Cardiac muscle cell (in vitro differentiated cells and primary cell): ENCODE results near the gene ACE. TPM values are rescaled to one million over a fixed set of nuclear protein-coding genes. Genes with fewer than 3 reads are reported as not detected.

Source experiments
- DNase-seq, 2 donors: peaks; one replicate each; pipeline versions ENCODE4 v3.0.0 to v3.0.0-alpha.2; 2010 to 2017; ENCODE audit warnings: low read depth in 1 of 2, low spot score in 1 of 2
- H3K27ac ChIP-seq: fragments of 200-600 bp; sonication (generic); 2 replicates; pipeline ENCODE4 v1.5.1; 2016
- H3K27me3 ChIP-seq: fragments of 200-600 bp; sonication (generic); 2 replicates; pipeline ENCODE4 v1.6.0; 2016; ENCODE audit warnings: control low read depth
- H3K36me3 ChIP-seq: fragments of 200-600 bp; sonication (generic); 2 replicates; pipeline ENCODE4 v1.5.1; 2016; ENCODE audit warnings: control low read depth
- H3K4me1 ChIP-seq: fragments of 200-600 bp; sonication (generic); 2 replicates; pipeline ENCODE4 v1.8.1; 2017; ENCODE audit warnings: low read depth, mild to moderate bottlenecking, mixed run types
- H3K4me3 ChIP-seq: fragments of 200-600 bp; sonication (generic); 2 replicates; pipeline ENCODE4 v1.5.1; 2016; ENCODE audit warnings: mild to moderate bottlenecking
- H3K9me3 ChIP-seq: fragments of 200-600 bp; sonication (generic); 2 replicates; pipeline ENCODE4 v1.5.1; 2017; ENCODE audit warnings: low read depth, mild to moderate bottlenecking, control low read depth
- CTCF ChIP-seq: IDR thresholded peaks from 2 replicates; pipeline ENCODE4 v1.5.1; 2012; ENCODE audit warnings: low read depth, mild to moderate bottlenecking, low read length
- polyA plus RNA-seq: library from polyadenylated mRNA; unstranded; fragments of >200 nt; fragmentation: Nextera tagmentation; extraction: Ambion mirVana; gene quantifications from 2 replicates; pipeline ENCODE4 v1.2.1, GENCODE V29; 2016
- total RNA-seq: library from RNA; depleted of rRNA; stranded (reverse); fragments of >200 nt; gene quantifications from 2 replicates; pipeline ENCODE4 v1.2.3, GENCODE V29; 2016

Gene ACE
- total and polyA plus RNA-seq, 2 experiments from 2014 or later, result 1.8 to 3.2 TPM

GRCh38 chr17:63437287-63438091 is 39.4 kb upstream of the ACE start:
- DNase-seq, result peak in 1 of 2 donors; percentile 27
- H3K4me3 ChIP-seq, result no peak overlapping the region
- no peaks in the 10 kb centered on the region for H3K9me3 ChIP-seq

GRCh38 chr17:63438092-63439051 is 38.5 kb upstream of the ACE start:
- H3K4me1 ChIP-seq, result peaks cover 9% of the 10 kb centered on the region
- TF ChIP-seq CTCF, result no peak
- H3K4me3 ChIP-seq, result no peak overlapping the region
- H3K36me3 ChIP-seq, result no peaks in the 10 kb centered on the region
- H3K27ac ChIP-seq, result no peak overlapping the region
- H3K27me3 ChIP-seq, result no peaks in the 10 kb centered on the region
- H3K9me3 ChIP-seq, result no peaks in the 10 kb centered on the region
- DNase-seq, result no peak

More at GRCh38 chr17:63437287-63438091, 39.4 kb upstream of the ACE start:
- no peak overlapping the region for H3K27ac ChIP-seq
- H3K4me1 ChIP-seq, result peaks cover 3% of the 10 kb centered on the region
- no peaks in the 10 kb centered on the region for H3K36me3 ChIP-seq
- no peak for TF ChIP-seq CTCF
- H3K27me3 ChIP-seq, result no peaks in the 10 kb centered on the region

GRCh38 chr17:63439687-63440086 is 37.2 kb upstream of the ACE start:
- H3K4me3 ChIP-seq, result no peak overlapping the region
- no peaks in the 10 kb centered on the region for H3K9me3 ChIP-seq
- peak in 1 of 2 donors; percentile 76 for DNase-seq
- H3K4me1 ChIP-seq, result peaks cover 9% of the 10 kb centered on the region
- no peak for TF ChIP-seq CTCF
- H3K27me3 ChIP-seq, result no peaks in the 10 kb centered on the region
- H3K27ac ChIP-seq, result no peak overlapping the region
- H3K36me3 ChIP-seq, result no peaks in the 10 kb centered on the region

- peak; percentile 10 for TF ChIP-seq CTCF
Measured at GRCh38 chr17:63440127-63440769, 36.6 kb upstream of the ACE start.

GRCh38 chr17:63440770-63441335 is 36.0 kb upstream of the ACE start:
- Histone ChIP-seq H3K36me3 (no peaks in the 10 kb centered on the region), H3K9me3 (no peaks in the 10 kb centered on the region), H3K4me1 (peaks cover 9% of the 10 kb centered on the region), H3K27me3 (peaks cover 6% of the 10 kb centered on the region), H3K4me3 (no peak overlapping the region), H3K27ac (no peak overlapping the region)
- DNase-seq, result no peak
- TF ChIP-seq CTCF, result no peak

More at GRCh38 chr17:63440127-63440769, 36.6 kb upstream of the ACE start:
- Histone ChIP-seq H3K36me3 (no peaks in the 10 kb centered on the region), H3K27me3 (peaks cover 1% of the 10 kb centered on the region), H3K27ac (no peak overlapping the region), H3K9me3 (no peaks in the 10 kb centered on the region), H3K4me3 (no peak overlapping the region), H3K4me1 (peaks cover 9% of the 10 kb centered on the region)
- DNase-seq, result no peak
